HepG2 (cell line): Measurements from ENCODE around the gene TTYH2. TPM values are rescaled to one million over a fixed set of nuclear protein-coding genes. Genes with fewer than 3 reads are reported as not detected.

Experiments used
- ATAC-seq: fragments of 200-7000 bp; cut with Tn5 transposase; 3 replicates; pipeline ENCODE4 v1.9.1; 2020; ENCODE audit warnings: mild to moderate bottlenecking, moderate library complexity
- BruUV-seq: library from RNA; stranded (reverse); fragments of 400-500 nt; replicated peaks from 2 replicates; lab custom pipeline; 2021; lab: Mats Ljungman, UMichigan
- CTCF ChIA-PET: fragments of 300-600 bp; formaldehyde crosslinking; extraction: SDS; loops from one replicate; lab custom pipeline; 2021; ENCODE audit warnings: low total read pairs, inconsistent platforms, low intra/inter-chr PET ratio; lab: Yijun Ruan, JAX
- POLR2A ChIA-PET: fragments of 350-600 bp; sonication (Branson Sonifier 250); formaldehyde crosslinking; loops from one replicate; lab custom pipeline; 2020; ENCODE audit warnings: antibody characterized with exemption, inconsistent platforms; lab: Yijun Ruan, JAX
- DNase-seq: peaks from one replicate; pipeline ENCODE4 v3.0.0-alpha.2; 2015; ENCODE audit warnings: low spot score
- FAIRE-seq: peaks from 3 replicates; lab custom pipeline; 2011; peaks lifted over from hg19 to GRCh38; lab: Jason Lieb, UNC
- H2AFZ ChIP-seq: one replicate; pipeline ENCODE4 v1.6.1; 2011; ENCODE audit warnings: low read length, inconsistent platforms
- H3K27ac ChIP-seq: fragments of 300-600 bp; 3 replicates; pipeline ENCODE4 v1.8.0; 2011; ENCODE audit warnings: mixed run types, mild to moderate bottlenecking, mixed read lengths, low read length, inconsistent platforms; ENCODE audit not compliant: insufficient read depth; ENCODE audit errors: extremely low read length
- H3K27me3 ChIP-seq, 2 experiments: fragments of 200-600 bp in 1 of 2; 2 replicates in 1 of 2; 3 replicates in 1 of 2; pipeline versions ENCODE4 v1.6.0 to v1.8.0; 2011; ENCODE audit warnings: low read length in 2 of 2, mild to moderate bottlenecking in 2 of 2, moderate library complexity in 2 of 2, inconsistent platforms in 1 of 2; ENCODE audit not compliant: insufficient read depth in 2 of 2, control insufficient read depth in 1 of 2
- H3K36me3 ChIP-seq, 2 experiments: fragments of 200-600 bp in 1 of 2; replicated peaks in 1 of 2; 2 replicates in 1 of 2; 3 replicates in 1 of 2; pipeline versions ENCODE4 v1.5.1 to v1.8.0; 2011; ENCODE audit warnings: low read length in 2 of 2, inconsistent platforms in 1 of 2; ENCODE audit not compliant: insufficient read depth in 2 of 2, control insufficient read depth in 1 of 2
- H3K4me1 ChIP-seq: 2 replicates; pipeline ENCODE4 v1.5.1; 2012; ENCODE audit warnings: low read length, inconsistent platforms; ENCODE audit not compliant: insufficient read depth
- H3K4me2 ChIP-seq: 2 replicates; pipeline ENCODE4 v1.6.0; 2011; ENCODE audit warnings: low read depth, low read length, inconsistent platforms
- H3K4me3 ChIP-seq, 3 experiments: fragments of 200-600 bp in 1 of 3; sonication (generic), shearing (Covaris generic) in 1 of 3; replicated peaks in 1 of 3; 2 replicates each; pipeline ENCODE4 v1.5.1; 2011 to 2016; ENCODE audit warnings: low read length in 3 of 3, inconsistent platforms in 2 of 3, low read depth in 2 of 3, mild to moderate bottlenecking in 2 of 3, control low read depth in 1 of 3, mixed read lengths in 1 of 3; ENCODE audit not compliant: insufficient read depth in 1 of 3
- H3K79me2 ChIP-seq: one replicate; pipeline ENCODE4 v1.6.1; 2011; ENCODE audit warnings: low read length, inconsistent platforms; ENCODE audit not compliant: insufficient read depth
- H3K9ac ChIP-seq: 2 replicates; pipeline ENCODE4 v1.6.0; 2011; ENCODE audit warnings: mild to moderate bottlenecking, low read depth, low read length, inconsistent platforms; ENCODE audit not compliant: insufficient read depth
- H3K9me3 ChIP-seq: 2 replicates; pipeline ENCODE4 v1.5.1; 2012; ENCODE audit warnings: mild to moderate bottlenecking, low read length
- H4K20me1 ChIP-seq: 2 replicates; pipeline ENCODE4 v1.6.0; 2011; ENCODE audit warnings: inconsistent platforms, mild to moderate bottlenecking, low read length, moderate library complexity; ENCODE audit not compliant: insufficient read depth
- CREM ChIP-seq, 2 experiments: sonication (generic) in 1 of 2; formaldehyde crosslinking in 1 of 2; IDR thresholded peaks; 2 replicates each; pipeline versions ENCODE4 v1.4.0 to v1.6.1; 2016 to 2020; ENCODE audit warnings: antibody characterized with exemption in 1 of 2, mild to moderate bottlenecking in 1 of 2, missing genetic modification reagents in 1 of 2
- GZF1 ChIP-seq: sonication (generic); formaldehyde crosslinking; IDR thresholded peaks from 2 replicates; pipeline ENCODE4 v1.5.1; 2020; ENCODE audit warnings: mild to moderate bottlenecking, missing genetic modification reagents
- JARID2 ChIP-seq: sonication (generic); formaldehyde crosslinking; IDR thresholded peaks from 2 replicates; pipeline ENCODE4 v1.8.1; 2023; ENCODE audit warnings: missing genetic modification reagents, inconsistent platforms; ENCODE audit not compliant: insufficient replicate concordance
- KAT8 ChIP-seq: IDR thresholded peaks from 2 replicates; pipeline ENCODE4 v1.6.1; 2016; ENCODE audit warnings: missing genetic modification reagents, missing compliant biosample characterization
- KLF9 ChIP-seq: IDR thresholded peaks from 2 replicates; pipeline ENCODE4 v1.6.1; 2016; ENCODE audit warnings: low read depth
- MAZ ChIP-seq, 2 experiments: sonication (generic) in 1 of 2; formaldehyde crosslinking in 1 of 2; IDR thresholded peaks; 2 replicates each; pipeline versions ENCODE4 v1.5.0 to v1.6.1; 2012 to 2020; ENCODE audit warnings: low read depth in 2 of 2, mild to moderate bottlenecking in 2 of 2, borderline replicate concordance in 1 of 2, improper control_type of control experiment in 1 of 2, low read length in 1 of 2, missing genetic modification reagents in 1 of 2, moderate library complexity in 1 of 2
- POLR2G ChIP-seq: fragments of 200-400 bp; formaldehyde crosslinking; IDR thresholded peaks from 2 replicates; pipeline ENCODE4 v1.6.1; 2018; ENCODE audit warnings: mild to moderate bottlenecking, low read depth, low read length, moderate library complexity
- RBFOX2 ChIP-seq: fragments of 200-400 bp; formaldehyde crosslinking; IDR thresholded peaks from 2 replicates; pipeline ENCODE4 v1.6.1; 2017; ENCODE audit warnings: low read depth, mild to moderate bottlenecking, low read length
- SIX4 ChIP-seq: sonication (generic); formaldehyde crosslinking; IDR thresholded peaks from 2 replicates; pipeline ENCODE4 v1.4.0; 2020; ENCODE audit warnings: missing genetic modification reagents
- ZNF205 ChIP-seq: IDR thresholded peaks from 2 replicates; pipeline ENCODE4 v1.6.1; 2018; ENCODE audit warnings: missing biosample characterization, missing genetic modification reagents
- ZNF562 ChIP-seq: sonication (generic); formaldehyde crosslinking; IDR thresholded peaks from 2 replicates; pipeline ENCODE4 v1.8.0; 2022; ENCODE audit warnings: missing genetic modification reagents, borderline replicate concordance
- ZNF607 ChIP-seq: sonication (generic); formaldehyde crosslinking; IDR thresholded peaks from 2 replicates; pipeline ENCODE4 v1.5.1; 2020; ENCODE audit warnings: missing genetic modification reagents, mild to moderate bottlenecking, borderline replicate concordance
- WGBS: methylation state at CpG from one replicate; pipeline ENCODE4 v1.1.6; 2017; ENCODE audit warnings: low lambda C conversion rate; 5-methylcytosine and 5-hydroxymethylcytosine counted together
- in situ Hi-C: cut with HindIII; loops from 2 replicates; pipeline ENCODE4 v1.10.0; 2017; ENCODE audit warnings: low pct_unique_long_range_greater_than_20kb; ENCODE audit not compliant: extremely low pct_ligation_motif_present
- intact Hi-C: fragments of 100-400 bp; cut with micrococcal nuclease; formaldehyde crosslinking; loops from one replicate; pipeline ENCODE4 v1.10.0; 2022; ENCODE audit not compliant: unreplicated experiment
- polyA plus RNA-seq, 8 experiments: library from polyadenylated mRNA; depleted of rRNA in 3 of 8; stranded (reverse) in 7 of 8; unstranded in 1 of 8; fragments of >200 nt; fragmentation: Illumina TruSeq in 4 of 8; extraction: Trizol in 4 of 8; gene quantifications; 2 replicates each; pipeline versions ENCODE4 v1.2.1 to v1.2.3, GENCODE V29; 2011 to 2016; ENCODE audit warnings: low read depth in 4 of 8, missing spikeins in 1 of 8, mixed read lengths in 1 of 8; ENCODE audit not compliant: insufficient read depth in 1 of 8
- total RNA-seq, 5 experiments: library from RNA; depleted of rRNA; stranded (reverse); fragments of >200 nt; fragmentation: Illumina TruSeq; extraction: Trizol; gene quantifications; 2 replicates each; pipeline ENCODE4 v1.2.3, GENCODE V29; 2016; ENCODE audit warnings: low read depth in 1 of 5
- TF ChIP-seq, protein P1 (sequence below): sonication (generic); formaldehyde crosslinking; conservative IDR thresholded peaks from 2 replicates; pipeline ENCODE4 v1.8.0; 2022; ENCODE audit warnings: low read depth, missing genetic modification reagents
- TF ChIP-seq, protein P2 (sequence below): sonication (generic); formaldehyde crosslinking; IDR thresholded peaks from 2 replicates; pipeline ENCODE4 v1.8.0; 2022; ENCODE audit warnings: missing genetic modification reagents, low read depth, mild to moderate bottlenecking, borderline replicate concordance
- TF ChIP-seq, protein P3 (sequence below): sonication (generic); formaldehyde crosslinking; IDR thresholded peaks from 2 replicates; pipeline ENCODE4 v1.4.0; 2020; ENCODE audit warnings: mild to moderate bottlenecking, missing genetic modification reagents

Gene TTYH2
- total and polyA plus RNA-seq, 2 of the 13 experiments (the other 11 are each of a cell fraction or from before 2014, with no cell fraction given): 0.77 to 0.96 TPM

DNA sequence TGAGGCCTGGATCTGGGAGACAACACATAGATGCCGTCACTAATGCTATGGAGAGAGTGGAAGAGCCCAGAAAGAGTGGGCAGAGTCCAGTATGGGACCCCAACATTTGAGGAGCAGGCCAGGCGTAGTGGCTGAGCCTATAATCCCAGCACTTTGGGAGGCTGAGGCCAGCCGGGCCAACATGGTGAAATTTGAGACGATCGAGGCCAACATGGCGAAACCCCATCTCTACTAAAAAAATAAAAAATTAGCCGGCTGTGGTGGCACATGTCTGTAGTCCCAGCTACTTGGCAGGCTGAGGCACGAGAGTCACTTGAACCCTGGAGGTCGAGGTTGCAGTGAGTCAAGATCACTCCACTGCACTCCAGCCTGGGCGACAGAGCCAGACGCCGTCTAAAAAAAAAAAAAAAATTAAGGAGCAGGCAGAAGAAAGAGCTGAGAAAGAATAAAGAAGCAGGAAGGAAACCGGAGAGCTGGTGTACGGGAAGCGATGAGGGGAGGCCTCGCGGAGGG lies 54.7 kb downstream of the TTYH2 start (continued):
- TF ChIP-seq ZNF562 (CRISPR knock-in tag) (no peak), GZF1 (CRISPR knock-in tag) (no peak), ZNF607 (no peak), KLF9 (CRISPR knock-in tag) (no peak), POLR2G (no peak), MAZ (IDR thresholded peaks at IDR 0.05; ENCODE audit: borderline replicate concordance, low read depth, low read length) (no peak), MAZ (CRISPR knock-in tag; IDR thresholded peaks at IDR 0.05; ENCODE audit: low read depth) (no peak)
- TF ChIP-seq, protein P1, sequence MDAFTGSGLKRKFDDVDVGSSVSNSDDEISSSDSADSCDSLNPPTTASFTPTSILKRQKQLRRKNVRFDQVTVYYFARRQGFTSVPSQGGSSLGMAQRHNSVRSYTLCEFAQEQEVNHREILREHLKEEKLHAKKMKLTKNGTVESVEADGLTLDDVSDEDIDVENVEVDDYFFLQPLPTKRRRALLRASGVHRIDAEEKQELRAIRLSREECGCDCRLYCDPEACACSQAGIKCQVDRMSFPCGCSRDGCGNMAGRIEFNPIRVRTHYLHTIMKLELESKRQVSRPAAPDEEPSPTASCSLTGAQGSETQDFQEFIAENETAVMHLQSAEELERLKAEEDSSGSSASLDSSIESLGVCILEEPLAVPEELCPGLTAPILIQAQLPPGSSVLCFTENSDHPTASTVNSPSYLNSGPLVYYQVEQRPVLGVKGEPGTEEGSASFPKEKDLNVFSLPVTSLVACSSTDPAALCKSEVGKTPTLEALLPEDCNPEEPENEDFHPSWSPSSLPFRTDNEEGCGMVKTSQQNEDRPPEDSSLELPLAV (CRISPR knock-in tag): no peak
- TF ChIP-seq, protein P2, sequence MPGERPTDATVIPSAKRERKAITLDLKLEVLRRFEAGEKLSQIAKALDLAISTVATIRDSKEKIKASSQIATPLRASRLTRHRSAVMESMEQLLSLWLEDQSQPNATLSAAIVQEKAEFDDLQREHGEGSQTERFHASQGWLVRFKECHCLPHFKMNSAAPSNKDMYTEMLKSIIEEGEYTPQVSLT (CRISPR knock-in tag): no peak

DNA sequence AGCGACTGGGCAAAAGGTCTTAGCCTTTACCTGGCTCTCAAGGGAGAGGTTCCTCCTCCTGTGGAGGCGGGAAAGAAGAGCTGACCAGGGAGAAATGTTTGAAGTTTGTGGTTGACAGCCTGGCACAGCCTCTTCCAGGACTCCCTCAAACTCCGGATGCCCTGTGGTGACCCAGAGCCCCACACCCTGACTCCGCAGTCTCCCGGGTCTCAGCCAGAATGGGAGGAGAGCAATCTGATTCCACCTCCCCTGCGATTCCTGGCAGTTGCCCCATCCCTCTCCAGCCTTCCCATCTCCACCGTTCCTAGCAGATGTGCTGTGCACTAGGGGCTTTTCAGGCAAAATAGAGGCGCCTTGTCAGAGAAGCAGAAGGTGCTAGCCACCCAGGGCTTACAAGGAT lies 55.2 kb downstream of the TTYH2 start:
- H3K9ac ChIP-seq: no peak overlapping the region
- 11% methylated on average over 8 of the region's 8 CpGs for WGBS
- CTCF ChIA-PET: no interaction called here
- no peak overlapping the region for H2AFZ ChIP-seq
- H3K4me1 ChIP-seq: no peaks in the 10 kb centered on the region
- in situ Hi-C loops: no loop called here
- no peak overlapping the region for H3K4me2 ChIP-seq
- DNase-seq: no peak
- POLR2A ChIA-PET: no interaction called here
- no peaks in the 10 kb centered on the region for H3K9me3 ChIP-seq
- intact Hi-C loops: no loop called here
- H3K79me2 ChIP-seq: no peaks in the 10 kb centered on the region
- no TSS peak for BruUV-seq
- no peaks in the 10 kb centered on the region for H4K20me1 ChIP-seq
- no peaks in the 10 kb centered on the region for H3K36me3 ChIP-seq
- peaks cover 0 to 46% of the 10 kb centered on the region in 2 experiments; a peak in 4 of 5 replicates for H3K27me3 ChIP-seq
- ATAC-seq: no peak
- no peak overlapping the region for H3K4me3 ChIP-seq
- no peak overlapping the region for H3K27ac ChIP-seq
- no peak for FAIRE-seq
- TF ChIP-seq, protein P3, sequence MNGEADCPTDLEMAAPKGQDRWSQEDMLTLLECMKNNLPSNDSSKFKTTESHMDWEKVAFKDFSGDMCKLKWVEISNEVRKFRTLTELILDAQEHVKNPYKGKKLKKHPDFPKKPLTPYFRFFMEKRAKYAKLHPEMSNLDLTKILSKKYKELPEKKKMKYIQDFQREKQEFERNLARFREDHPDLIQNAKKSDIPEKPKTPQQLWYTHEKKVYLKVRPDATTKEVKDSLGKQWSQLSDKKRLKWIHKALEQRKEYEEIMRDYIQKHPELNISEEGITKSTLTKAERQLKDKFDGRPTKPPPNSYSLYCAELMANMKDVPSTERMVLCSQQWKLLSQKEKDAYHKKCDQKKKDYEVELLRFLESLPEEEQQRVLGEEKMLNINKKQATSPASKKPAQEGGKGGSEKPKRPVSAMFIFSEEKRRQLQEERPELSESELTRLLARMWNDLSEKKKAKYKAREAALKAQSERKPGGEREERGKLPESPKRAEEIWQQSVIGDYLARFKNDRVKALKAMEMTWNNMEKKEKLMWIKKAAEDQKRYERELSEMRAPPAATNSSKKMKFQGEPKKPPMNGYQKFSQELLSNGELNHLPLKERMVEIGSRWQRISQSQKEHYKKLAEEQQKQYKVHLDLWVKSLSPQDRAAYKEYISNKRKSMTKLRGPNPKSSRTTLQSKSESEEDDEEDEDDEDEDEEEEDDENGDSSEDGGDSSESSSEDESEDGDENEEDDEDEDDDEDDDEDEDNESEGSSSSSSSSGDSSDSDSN: no peak
- no peak for TF ChIP-seq JARID2 (CRISPR knock-in tag)
- TF ChIP-seq KAT8: no peak
- TF ChIP-seq CREM (IDR thresholded peaks at IDR 0.05): no peak
- TF ChIP-seq CREM (CRISPR knock-in tag; IDR thresholded peaks at IDR 0.05): no peak
- TF ChIP-seq ZNF205 (CRISPR knock-in tag): no peak
- no peak for TF ChIP-seq RBFOX2
- no peak for TF ChIP-seq SIX4 (CRISPR knock-in tag)
